ENCODE results near the gene SSPN. TPM values are rescaled to one million over a fixed set of nuclear protein-coding genes. Genes with fewer than 3 reads are reported as not detected.

The SSPN gene
- total and polyA plus RNA-seq, 2 experiments from 2014 or later = 1.1 to 2.3 TPM

DNA sequence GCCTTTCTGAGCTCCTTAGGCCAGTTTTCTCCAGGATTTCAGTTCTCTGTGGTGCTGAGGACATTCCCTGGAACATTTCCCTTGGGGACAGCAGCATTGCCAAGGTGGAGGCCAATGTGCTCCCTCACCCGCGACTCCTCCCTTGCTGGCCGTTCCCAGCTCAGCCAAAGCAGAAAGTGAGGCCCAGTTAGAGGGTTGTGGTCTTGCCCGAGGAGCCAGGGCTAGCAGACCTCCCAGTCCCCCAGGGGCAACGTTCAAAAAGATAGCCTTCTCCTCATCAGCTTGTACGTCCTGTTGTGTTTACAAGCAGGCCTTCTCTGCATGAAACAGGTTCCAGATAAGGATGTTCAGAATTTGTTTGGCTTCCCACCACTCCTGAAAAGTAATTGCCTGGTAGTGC lies 78.4 kb downstream of the SSPN start:
- H4K20me1 ChIP-seq (replicated peaks; ENCODE audit: insufficient read depth) = no peaks in the 10 kb centered on the region
- no peak for DNase-seq (ENCODE audit: low spot score)
- Mint-ChIP-seq H3K4me1 (peaks cover 14% of the 10 kb centered on the region), H3K27ac (no peak overlapping the region), H3K9me3 (no peaks in the 10 kb centered on the region; the same call in 2 of the 3 replicates), H3K27me3 (ENCODE audit: insufficient read depth, low read depth, poor library complexity) (peaks cover 4% of the 10 kb centered on the region), H3K36me3 (ENCODE audit: low read depth) (no peaks in the 10 kb centered on the region), H3K4me3 (no peak overlapping the region)
- no peaks in the 10 kb centered on the region for H3K27me3 ChIP-seq (ENCODE audit: insufficient read depth)
- H3K27ac ChIP-seq (ENCODE audit: low read depth) = no peak overlapping the region
- no peaks in the 10 kb centered on the region for H3F3A ChIP-seq (replicated peaks; ENCODE audit: low read depth)
- H3K4me2 ChIP-seq = no peak overlapping the region
- no peaks in the 10 kb centered on the region for H3K4me1 ChIP-seq (ENCODE audit: insufficient read depth)
- peak overlapping the region; percentile 96; the same call in 1 of the 2 replicates for H2AFZ ChIP-seq
- TF ChIP-seq, protein P1, sequence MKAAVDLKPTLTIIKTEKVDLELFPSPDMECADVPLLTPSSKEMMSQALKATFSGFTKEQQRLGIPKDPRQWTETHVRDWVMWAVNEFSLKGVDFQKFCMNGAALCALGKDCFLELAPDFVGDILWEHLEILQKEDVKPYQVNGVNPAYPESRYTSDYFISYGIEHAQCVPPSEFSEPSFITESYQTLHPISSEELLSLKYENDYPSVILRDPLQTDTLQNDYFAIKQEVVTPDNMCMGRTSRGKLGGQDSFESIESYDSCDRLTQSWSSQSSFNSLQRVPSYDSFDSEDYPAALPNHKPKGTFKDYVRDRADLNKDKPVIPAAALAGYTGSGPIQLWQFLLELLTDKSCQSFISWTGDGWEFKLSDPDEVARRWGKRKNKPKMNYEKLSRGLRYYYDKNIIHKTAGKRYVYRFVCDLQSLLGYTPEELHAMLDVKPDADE (IDR thresholded peaks at IDR 0.05) = no peak
- no peak for TF ChIP-seq NANOG (IDR thresholded peaks at IDR 0.05; ENCODE audit: borderline replicate concordance)
- no peak for TF ChIP-seq ZNF331 (CRISPR knock-in tag; IDR thresholded peaks at IDR 0.05; ENCODE audit: low read depth)
- TF ChIP-seq CREB1 (CRISPR knock-in tag; IDR thresholded peaks at IDR 0.05; ENCODE audit: low read depth) = no peak
- no peak overlapping the region for H3K4me3 ChIP-seq
- no peaks in the 10 kb centered on the region for H3K79me2 ChIP-seq (replicated peaks; ENCODE audit: insufficient read depth)
- H3K36me3 ChIP-seq (ENCODE audit: insufficient read depth) = no peaks in the 10 kb centered on the region
- no peak for ATAC-seq
- peaks cover 2% of the 10 kb centered on the region; the same call in 1 of the 2 replicates for H3K9me2 ChIP-seq (ENCODE audit: insufficient read depth)

DNA sequence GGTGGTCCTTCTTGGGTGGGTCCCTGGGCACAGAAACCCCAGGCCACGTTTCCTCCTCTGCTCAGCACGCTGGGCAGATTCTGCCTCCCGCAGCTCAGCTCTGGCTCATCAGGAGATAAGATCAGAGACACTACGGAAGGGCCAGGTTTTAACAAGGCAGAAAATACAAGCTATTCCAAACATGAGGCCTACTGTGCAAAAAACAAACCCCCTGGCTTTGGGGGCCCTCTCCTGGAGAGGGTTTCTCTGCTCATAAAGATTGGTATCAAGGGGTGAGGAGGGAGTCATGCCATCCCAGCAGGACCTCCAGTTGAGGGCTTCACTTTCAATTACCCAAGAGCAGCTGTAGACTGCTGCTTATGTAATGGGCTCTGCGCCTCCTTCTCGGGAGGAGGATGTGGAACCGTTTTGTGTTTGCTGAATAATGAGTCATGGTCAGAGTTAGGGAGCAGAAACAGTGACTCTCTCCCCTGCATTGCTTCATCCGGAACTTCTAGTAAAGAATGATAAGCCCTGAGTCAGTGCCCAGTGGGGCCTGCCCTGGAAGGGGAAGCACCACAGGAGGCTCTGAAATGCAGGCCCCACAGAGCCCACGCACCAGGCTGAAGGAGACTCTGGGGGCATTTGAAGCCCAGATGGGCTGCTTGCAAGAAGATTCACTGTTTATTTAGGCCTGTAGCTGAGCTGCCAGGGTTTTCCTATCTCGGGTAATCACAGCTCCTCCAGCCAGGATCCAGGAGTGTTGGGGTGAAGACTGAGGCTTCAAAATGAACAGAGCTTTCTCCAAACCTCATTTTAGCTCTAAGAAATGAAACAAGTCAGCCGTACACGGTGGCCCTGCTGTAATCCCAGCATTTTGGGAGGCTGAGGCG lies 79.3 kb downstream of the SSPN start:
- Mint-ChIP-seq H3K36me3 (ENCODE audit: low read depth) (no peaks in the 10 kb centered on the region), H3K4me3 (no peak overlapping the region), H3K27ac (no peak overlapping the region; the same call in 1 of the 2 replicates), H3K4me1 (peaks cover 14% of the 10 kb centered on the region), H3K9me3 (no peaks in the 10 kb centered on the region; the same call in 2 of the 3 replicates), H3K27me3 (ENCODE audit: insufficient read depth, low read depth, poor library complexity) (peaks cover 4% of the 10 kb centered on the region)
- Histone ChIP-seq H3K4me2 (no peak overlapping the region), H3K27ac (ENCODE audit: low read depth) (no peak overlapping the region), H3K79me2 (replicated peaks; ENCODE audit: insufficient read depth) (no peaks in the 10 kb centered on the region), H3K4me1 (ENCODE audit: insufficient read depth) (no peaks in the 10 kb centered on the region), H3K27me3 (ENCODE audit: insufficient read depth) (no peaks in the 10 kb centered on the region), H4K20me1 (replicated peaks; ENCODE audit: insufficient read depth) (no peaks in the 10 kb centered on the region), H3K9me2 (ENCODE audit: insufficient read depth) (no peaks in the 10 kb centered on the region; the same call in 1 of the 2 replicates), H3F3A (replicated peaks; ENCODE audit: low read depth) (no peaks in the 10 kb centered on the region), H3K4me3 (no peak overlapping the region), H2AFZ (peak overlapping the region; percentile 96), H3K36me3 (ENCODE audit: insufficient read depth) (no peaks in the 10 kb centered on the region)
- ATAC-seq (peak; percentile 55), DNase-seq (ENCODE audit: low spot score) (peak; percentile 8)
- TF ChIP-seq CREB1 (CRISPR knock-in tag; IDR thresholded peaks at IDR 0.05; ENCODE audit: low read depth) = no peak
- TF ChIP-seq, protein P2, sequence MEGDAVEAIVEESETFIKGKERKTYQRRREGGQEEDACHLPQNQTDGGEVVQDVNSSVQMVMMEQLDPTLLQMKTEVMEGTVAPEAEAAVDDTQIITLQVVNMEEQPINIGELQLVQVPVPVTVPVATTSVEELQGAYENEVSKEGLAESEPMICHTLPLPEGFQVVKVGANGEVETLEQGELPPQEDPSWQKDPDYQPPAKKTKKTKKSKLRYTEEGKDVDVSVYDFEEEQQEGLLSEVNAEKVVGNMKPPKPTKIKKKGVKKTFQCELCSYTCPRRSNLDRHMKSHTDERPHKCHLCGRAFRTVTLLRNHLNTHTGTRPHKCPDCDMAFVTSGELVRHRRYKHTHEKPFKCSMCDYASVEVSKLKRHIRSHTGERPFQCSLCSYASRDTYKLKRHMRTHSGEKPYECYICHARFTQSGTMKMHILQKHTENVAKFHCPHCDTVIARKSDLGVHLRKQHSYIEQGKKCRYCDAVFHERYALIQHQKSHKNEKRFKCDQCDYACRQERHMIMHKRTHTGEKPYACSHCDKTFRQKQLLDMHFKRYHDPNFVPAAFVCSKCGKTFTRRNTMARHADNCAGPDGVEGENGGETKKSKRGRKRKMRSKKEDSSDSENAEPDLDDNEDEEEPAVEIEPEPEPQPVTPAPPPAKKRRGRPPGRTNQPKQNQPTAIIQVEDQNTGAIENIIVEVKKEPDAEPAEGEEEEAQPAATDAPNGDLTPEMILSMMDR (conservative IDR thresholded peaks at IDR 0.05; ENCODE audit: low read depth in 2 of 2) = peak; percentile 10 to 30; a peak in 1 of 4 replicates
